Forelimb muscle (tissue), 1 donor: Measurements from ENCODE around the gene ARF3. TPM values are rescaled to one million over a fixed set of nuclear protein-coding genes. Genes with fewer than 3 reads are reported as not detected.

ENCODE experiments used
- polyA plus RNA-seq: library from polyadenylated mRNA; unstranded; fragments of 120-200 nt; gene quantifications from one replicate; pipeline ENCODE4 v1.2.1, GENCODE V29; 2013; ENCODE audit not compliant: insufficient read length

Gene ARF3
- polyA plus RNA-seq, 1 donor, result 42.5 TPM

Other genes starting within 250 kb of the ARF3 start
- gene CCNT1, start 240.8 kb downstream of the ARF3 start, polyA plus RNA-seq, result 18.4 TPM
- gene ADCY6, start 168.4 kb downstream of the ARF3 start, polyA plus RNA-seq, result 35.9 TPM
- gene CACNB3, start 139.0 kb downstream of the ARF3 start, polyA plus RNA-seq, result 13.8 TPM
- gene DDX23, start 105.3 kb downstream of the ARF3 start, polyA plus RNA-seq, result 67.3 TPM
- gene RND1, start 91.6 kb downstream of the ARF3 start, polyA plus RNA-seq, result 0.38 TPM
- 19.7 TPM for gene FKBP11, start 32.0 kb downstream of the ARF3 start, polyA plus RNA-seq
- gene WNT10B, start 14.2 kb upstream of the ARF3 start, polyA plus RNA-seq, result 0.77 TPM
- not detected for gene WNT1, start 20.8 kb upstream of the ARF3 start, polyA plus RNA-seq
- gene DDN, start 41.9 kb upstream of the ARF3 start, polyA plus RNA-seq, result 33.6 TPM
- 60.2 TPM for gene PRKAG1, start 61.3 kb upstream of the ARF3 start, polyA plus RNA-seq
- 40.0 TPM for gene KMT2D, start 103.3 kb upstream of the ARF3 start, polyA plus RNA-seq
- gene RHEBL1, start 112.5 kb upstream of the ARF3 start, polyA plus RNA-seq, result 1.6 TPM
- gene DHH, start 137.3 kb upstream of the ARF3 start, polyA plus RNA-seq, result 0.82 TPM
- gene LMBR1L, start 153.4 kb upstream of the ARF3 start, polyA plus RNA-seq, result 43.8 TPM
- gene TUBA1B, start 173.9 kb upstream of the ARF3 start, polyA plus RNA-seq, result 831 TPM
- 603 TPM for gene TUBA1A, start 231.6 kb upstream of the ARF3 start, polyA plus RNA-seq